Measurements from ENCODE around the gene PLXNA4. TPM values are rescaled to one million over a fixed set of nuclear protein-coding genes. Genes with fewer than 3 reads are reported as not detected.

The PLXNA4 gene
- total RNA-seq, 2 experiments from 2014 or later = 16.5 to 20.5 TPM

GRCh38 chr7:132232406-132232805 lies 343.9 kb downstream of the PLXNA4 start:
- H3K27me3 Mint-ChIP-seq = no peaks in the 10 kb centered on the region
- POLR2A ChIA-PET = no interaction called here
- no peaks in the 10 kb centered on the region for H3K9me3 Mint-ChIP-seq
- no peak overlapping the region for H3K4me3 Mint-ChIP-seq
- DNase-seq = no peak
- no peaks in the 10 kb centered on the region for H3K36me3 Mint-ChIP-seq
- no peak overlapping the region for H3K27ac Mint-ChIP-seq
- ATAC-seq (ENCODE audit: low read depth) = no peak
- no peaks in the 10 kb centered on the region for H3K4me1 Mint-ChIP-seq

GRCh38 chr7:132230462-132230861 lies 345.8 kb downstream of the PLXNA4 start:
- Mint-ChIP-seq H3K36me3 (no peaks in the 10 kb centered on the region), H3K27ac (no peak overlapping the region), H3K4me1 (no peaks in the 10 kb centered on the region), H3K27me3 (no peaks in the 10 kb centered on the region), H3K4me3 (no peak overlapping the region), H3K9me3 (no peaks in the 10 kb centered on the region)
- POLR2A ChIA-PET = no interaction called here
- ATAC-seq (ENCODE audit: low read depth) (no peak), DNase-seq (no peak)

DNA sequence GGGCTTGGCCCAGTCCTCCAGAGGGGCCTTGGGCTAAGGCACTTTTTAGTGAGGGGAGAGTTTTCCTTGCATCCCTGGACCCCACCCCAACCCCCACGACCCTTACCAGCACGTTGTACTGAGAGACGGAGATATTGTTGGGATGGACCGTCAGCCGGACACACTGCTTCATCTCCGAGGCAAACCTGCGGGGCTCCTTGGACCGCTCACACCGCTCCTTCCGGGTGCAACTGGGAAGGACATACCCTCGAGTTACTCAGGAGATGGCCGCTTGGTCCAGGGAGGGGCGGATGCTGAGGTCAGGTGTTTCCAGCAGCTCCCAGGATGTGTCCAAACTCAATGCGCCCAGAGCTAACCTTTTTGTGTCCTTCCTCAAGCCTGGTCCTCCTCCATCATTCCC lies 348.0 kb downstream of the PLXNA4 start:
- no peaks in the 10 kb centered on the region for H3K27me3 Mint-ChIP-seq
- H3K9me3 Mint-ChIP-seq = no peaks in the 10 kb centered on the region
- no peaks in the 10 kb centered on the region for H3K4me1 Mint-ChIP-seq
- POLR2A ChIA-PET = no interaction called here
- H3K27ac Mint-ChIP-seq = no peak overlapping the region
- no peaks in the 10 kb centered on the region for H3K36me3 Mint-ChIP-seq
- DNase-seq (no peak), ATAC-seq (ENCODE audit: low read depth) (no peak)
- no peak overlapping the region for H3K4me3 Mint-ChIP-seq

DNA sequence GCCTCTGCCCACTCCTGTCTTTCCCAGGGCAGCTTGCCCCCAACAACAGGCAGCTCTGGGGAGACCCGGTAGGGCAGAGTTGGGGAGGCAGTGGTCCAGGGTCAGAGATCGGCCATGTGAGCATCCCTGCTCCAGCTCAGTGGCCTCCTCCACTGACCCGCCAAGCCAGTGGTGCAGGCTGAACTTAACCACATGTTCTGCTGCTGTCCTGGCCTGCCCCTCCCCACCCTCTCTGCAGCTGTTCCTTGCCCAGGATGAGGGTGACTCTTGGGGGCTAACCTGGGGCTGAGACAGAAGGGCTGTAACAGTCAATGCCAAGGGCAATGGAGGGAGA lies 349.3 kb downstream of the PLXNA4 start:
- Mint-ChIP-seq H3K36me3 (peaks cover 4% of the 10 kb centered on the region), H3K4me3 (no peak overlapping the region), H3K9me3 (no peaks in the 10 kb centered on the region), H3K4me1 (no peaks in the 10 kb centered on the region), H3K27ac (no peak overlapping the region), H3K27me3 (peaks cover 2% of the 10 kb centered on the region)
- no peak for ATAC-seq (ENCODE audit: low read depth)
- DNase-seq = no peak
- POLR2A ChIA-PET = interaction anchor here (0.5 kb wide), 1 partner anchor 91 kb away, joined by 6 read pairs; no protein-coding TSS in a partner anchor

GRCh38 chr7:132226046-132226956 lies 350.0 kb downstream of the PLXNA4 start:
- no peaks in the 10 kb centered on the region for H3K4me1 Mint-ChIP-seq
- H3K4me3 Mint-ChIP-seq = no peak overlapping the region
- H3K36me3 Mint-ChIP-seq = peaks cover 6% of the 10 kb centered on the region
- no peaks in the 10 kb centered on the region for H3K9me3 Mint-ChIP-seq
- no peak overlapping the region for H3K27ac Mint-ChIP-seq
- DNase-seq (no peak), ATAC-seq (ENCODE audit: low read depth) (no peak)
- peaks cover 2% of the 10 kb centered on the region for H3K27me3 Mint-ChIP-seq
- POLR2A ChIA-PET = interaction anchor here (0.5 kb wide), 1 partner anchor 92 kb away, joined by 6 read pairs; no protein-coding TSS in a partner anchor

DNA sequence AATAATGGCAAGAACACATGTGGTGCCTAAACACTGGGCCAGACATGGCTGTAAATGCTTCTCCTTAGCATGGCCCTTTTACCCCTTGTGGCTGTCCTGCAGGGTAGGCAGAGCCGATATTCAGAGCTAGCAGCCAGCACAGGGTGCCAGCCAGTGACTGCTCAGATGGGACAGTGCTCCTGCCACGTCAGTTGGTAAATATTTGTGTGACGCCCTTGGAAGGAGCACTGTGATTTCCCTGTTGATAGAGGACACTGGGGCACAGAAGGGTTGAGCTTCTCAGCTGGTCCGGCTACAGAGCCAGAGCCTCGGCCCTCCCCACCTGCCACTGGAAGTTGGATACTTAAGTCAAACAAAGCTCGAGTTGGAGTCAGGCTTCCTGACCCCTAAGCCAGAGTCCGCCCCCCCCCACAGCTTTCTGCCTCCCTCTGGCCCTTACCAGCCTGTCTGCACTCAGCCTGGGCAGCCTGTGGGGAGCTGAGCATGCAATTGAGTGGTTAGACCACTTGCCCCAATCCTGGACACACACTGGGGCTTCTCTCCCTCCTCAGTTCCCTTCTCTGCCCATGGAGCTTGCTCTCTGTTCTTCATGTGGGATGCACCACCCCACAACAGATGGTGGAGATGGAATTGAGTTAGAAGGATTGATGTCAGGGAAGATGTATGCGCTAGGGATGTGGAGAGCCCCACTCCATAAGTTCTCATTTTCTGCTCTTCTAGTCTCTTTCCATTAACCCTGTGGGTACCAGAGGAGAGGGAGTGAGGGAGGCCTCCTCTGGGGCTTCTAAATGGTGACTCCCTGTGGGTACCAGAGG lies 350.8 kb downstream of the PLXNA4 start:
- H3K36me3 Mint-ChIP-seq = peaks cover 7% of the 10 kb centered on the region
- H3K9me3 Mint-ChIP-seq = no peaks in the 10 kb centered on the region

GRCh38 chr7:132221356-132221755 lies 354.9 kb downstream of the PLXNA4 start:
- no peak for ATAC-seq (ENCODE audit: low read depth)
- POLR2A ChIA-PET = no interaction called here
- H3K36me3 Mint-ChIP-seq = peaks cover 7% of the 10 kb centered on the region

More for the DNA sequence above, 350.8 kb downstream of the PLXNA4 start:
- no peaks in the 10 kb centered on the region for H3K4me1 Mint-ChIP-seq
- no peak overlapping the region for H3K4me3 Mint-ChIP-seq
- no peak for ATAC-seq (ENCODE audit: low read depth)
- POLR2A ChIA-PET = no interaction called here
- no peak for DNase-seq
- H3K27me3 Mint-ChIP-seq = peaks cover 2% of the 10 kb centered on the region
- H3K27ac Mint-ChIP-seq = no peak overlapping the region

GRCh38 chr7:132220060-132220459 lies 356.2 kb downstream of the PLXNA4 start:
- no peaks in the 10 kb centered on the region for H3K9me3 Mint-ChIP-seq
- ATAC-seq (ENCODE audit: low read depth) (no peak), DNase-seq (no peak)
- H3K27me3 Mint-ChIP-seq = peaks cover 2% of the 10 kb centered on the region
- no peaks in the 10 kb centered on the region for H3K4me1 Mint-ChIP-seq
- POLR2A ChIA-PET = no interaction called here
- peaks cover 7% of the 10 kb centered on the region for H3K36me3 Mint-ChIP-seq
- no peak overlapping the region for H3K4me3 Mint-ChIP-seq
- H3K27ac Mint-ChIP-seq = no peak overlapping the region

More at GRCh38 chr7:132221356-132221755, 354.9 kb downstream of the PLXNA4 start:
- Mint-ChIP-seq H3K4me3 (no peak overlapping the region), H3K27ac (no peak overlapping the region), H3K27me3 (peaks cover 2% of the 10 kb centered on the region), H3K9me3 (no peaks in the 10 kb centered on the region), H3K4me1 (no peaks in the 10 kb centered on the region)
- DNase-seq = no peak

- no peak for DNase-seq
- Mint-ChIP-seq H3K27me3 (peaks cover 2% of the 10 kb centered on the region), H3K9me3 (no peaks in the 10 kb centered on the region), H3K36me3 (peaks cover 7% of the 10 kb centered on the region), H3K4me3 (no peak overlapping the region), H3K4me1 (no peaks in the 10 kb centered on the region), H3K27ac (no peak overlapping the region)
- no peak for ATAC-seq (ENCODE audit: low read depth)
- POLR2A ChIA-PET = no interaction called here
Observed at GRCh38 chr7:132218876-132219275, 357.4 kb downstream of the PLXNA4 start.

GRCh38 chr7:132216847-132217525 lies 359.3 kb downstream of the PLXNA4 start:
- Mint-ChIP-seq H3K27ac (no peak overlapping the region), H3K36me3 (peaks cover 4% of the 10 kb centered on the region)

DNA sequence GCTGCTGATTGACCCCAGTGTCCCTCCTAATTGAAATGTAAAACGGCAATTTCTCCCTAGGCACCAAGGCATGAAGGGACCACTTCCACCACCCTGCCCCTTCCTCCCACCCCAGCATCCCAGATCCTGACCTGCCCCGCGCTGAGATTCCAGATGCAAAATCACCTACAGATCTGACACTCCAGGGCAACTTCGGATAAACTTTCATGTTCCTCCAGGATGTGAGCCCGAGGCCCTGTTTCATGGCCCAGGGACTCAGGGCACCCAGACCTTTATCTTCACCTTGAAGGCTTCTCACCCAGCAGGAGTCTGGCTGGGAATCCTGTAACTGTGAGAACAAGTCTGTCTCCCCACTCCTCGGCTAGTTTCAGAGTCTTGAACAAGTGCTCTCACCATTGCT lies 361.8 kb downstream of the PLXNA4 start:
- DNase-seq (no peak), ATAC-seq (ENCODE audit: low read depth) (no peak)
- no peaks in the 10 kb centered on the region for H3K9me3 Mint-ChIP-seq
- H3K27ac Mint-ChIP-seq = no peak overlapping the region
- POLR2A ChIA-PET = no interaction called here
- H3K4me3 Mint-ChIP-seq = no peak overlapping the region
- H3K27me3 Mint-ChIP-seq = no peaks in the 10 kb centered on the region
- H3K4me1 Mint-ChIP-seq = no peaks in the 10 kb centered on the region
- no peaks in the 10 kb centered on the region for H3K36me3 Mint-ChIP-seq

More at GRCh38 chr7:132216847-132217525, 359.3 kb downstream of the PLXNA4 start:
- H3K27me3 Mint-ChIP-seq = peaks cover under 1% of the 10 kb centered on the region
- ATAC-seq (ENCODE audit: low read depth) (no peak), DNase-seq (no peak)
- H3K9me3 Mint-ChIP-seq = no peaks in the 10 kb centered on the region
- POLR2A ChIA-PET = no interaction called here
- no peaks in the 10 kb centered on the region for H3K4me1 Mint-ChIP-seq
- H3K4me3 Mint-ChIP-seq = no peak overlapping the region

- Mint-ChIP-seq H3K27me3 (no peaks in the 10 kb centered on the region), H3K4me1 (no peaks in the 10 kb centered on the region), H3K9me3 (no peaks in the 10 kb centered on the region), H3K36me3 (no peaks in the 10 kb centered on the region), H3K27ac (no peak overlapping the region), H3K4me3 (no peak overlapping the region)
- POLR2A ChIA-PET = no interaction called here
- no peak for ATAC-seq (ENCODE audit: low read depth)
- no peak for DNase-seq
Observed at GRCh38 chr7:132213583-132213982, 362.7 kb downstream of the PLXNA4 start.

DNA sequence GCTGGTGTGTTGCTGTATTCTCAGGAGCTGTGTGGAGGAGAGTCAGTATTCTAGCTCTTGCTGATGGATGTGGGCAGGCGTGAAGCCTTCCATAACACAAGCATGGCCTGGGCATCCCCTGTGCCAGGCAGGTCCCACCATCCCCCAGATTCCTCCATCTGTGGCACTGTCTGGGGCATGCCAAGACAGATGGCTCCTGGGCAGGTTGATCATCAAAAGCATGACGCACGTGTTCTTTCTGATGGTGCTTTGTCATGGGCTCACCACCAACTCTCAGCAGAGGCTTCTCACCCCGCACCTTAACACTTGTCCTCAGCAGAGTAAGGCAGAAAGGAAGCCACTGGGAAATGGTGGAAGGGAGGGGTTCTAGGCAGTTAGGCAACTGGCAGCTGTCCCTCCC lies 364.3 kb downstream of the PLXNA4 start:
- Mint-ChIP-seq H3K4me3 (no peak overlapping the region), H3K4me1 (no peaks in the 10 kb centered on the region), H3K27ac (no peak overlapping the region), H3K27me3 (peaks cover 3% of the 10 kb centered on the region), H3K9me3 (no peaks in the 10 kb centered on the region), H3K36me3 (no peaks in the 10 kb centered on the region)
- no peak for DNase-seq
- no peak for ATAC-seq (ENCODE audit: low read depth)
- POLR2A ChIA-PET = no interaction called here
